SK-N-SH (cell line): ENCODE measurements around the gene CSRNP3. TPM values are rescaled to one million over a fixed set of nuclear protein-coding genes. Genes with fewer than 3 reads are reported as not detected.

ENCODE experiments used
- CTCF ChIA-PET: fragments of 300-600, 350-600 bp; formaldehyde crosslinking; extraction: SDS; loops from one replicate; lab custom pipeline; 2021; lab: Yijun Ruan, JAX
- POLR2A ChIA-PET: fragments of 350-600 bp; sonication (Branson Sonifier 250); formaldehyde crosslinking; extraction: SDS; loops from one replicate; lab custom pipeline; 2020; ENCODE audit warnings: antibody characterized with exemption, inconsistent platforms; lab: Yijun Ruan, JAX
- DNase-seq: peaks from one replicate; pipeline ENCODE4 v3.0.0; 2012
- H2AFZ ChIP-seq: fragments of 200-600 bp; sonication (generic); 2 replicates; pipeline ENCODE4 v1.8.1; 2016; ENCODE audit warnings: antibody characterized with exemption, mild to moderate bottlenecking, low read depth
- H3F3A ChIP-seq: fragments of 200-600 bp; sonication (generic); replicated peaks from 2 replicates; pipeline ENCODE3; 2016; ENCODE audit warnings: antibody characterized with exemption, mild to moderate bottlenecking; ENCODE audit not compliant: insufficient read depth
- H3K27ac ChIP-seq, 2 experiments: fragments of 200-500 bp in 1 of 2; fragments of 200-600 bp in 1 of 2; sonication (Bioruptor generic) in 1 of 2; sonication (generic), shearing (Covaris generic) in 1 of 2; 2 replicates each; pipeline versions ENCODE4 v1.5.1 to v1.6.1; 2014 to 2016; ENCODE audit warnings: low read depth in 2 of 2, inconsistent platforms in 1 of 2, low read length in 1 of 2, mild to moderate bottlenecking in 1 of 2, mixed read lengths in 1 of 2
- H3K27me3 ChIP-seq: fragments of 200-600 bp; sonication (generic), shearing (Covaris generic); 2 replicates; pipeline ENCODE4 v1.6.1; 2016; ENCODE audit warnings: mixed run types; ENCODE audit not compliant: insufficient read depth
- H3K36me3 ChIP-seq, 2 experiments: fragments of 200-500 bp in 1 of 2; fragments of 200-600 bp in 1 of 2; sonication (Bioruptor generic) in 1 of 2; sonication (generic) in 1 of 2; replicated peaks in 1 of 2; 2 replicates each; pipeline versions ENCODE3 to v1.5.1; 2014 to 2016; ENCODE audit warnings: low read length in 1 of 2, mild to moderate bottlenecking in 1 of 2; ENCODE audit not compliant: insufficient read depth in 2 of 2, control insufficient read depth in 1 of 2
- H3K4me1 ChIP-seq, 2 experiments: fragments of 200-500 bp in 1 of 2; fragments of 200-600 bp in 1 of 2; sonication (Bioruptor generic) in 1 of 2; sonication (generic), shearing (Covaris generic) in 1 of 2; 2 replicates each; pipeline versions ENCODE4 v1.5.1 to v1.6.1; 2014 to 2016; ENCODE audit warnings: low read depth in 1 of 2, low read length in 1 of 2, mixed run types in 1 of 2; ENCODE audit not compliant: insufficient read depth in 2 of 2, control insufficient read depth in 1 of 2
- H3K4me2 ChIP-seq: fragments of 200-600 bp; sonication (generic), shearing (Covaris generic); 2 replicates; pipeline ENCODE4 v1.6.1; 2017; ENCODE audit warnings: mixed run types
- H3K4me3 ChIP-seq, 2 experiments: fragments of 200-500 bp in 1 of 2; fragments of 200-600 bp in 1 of 2; sonication (Bioruptor generic) in 1 of 2; sonication (generic), shearing (Covaris generic) in 1 of 2; 2 replicates each; pipeline versions ENCODE4 v1.5.1 to v1.8.1; 2014 to 2016; ENCODE audit warnings: low read depth in 2 of 2, inconsistent platforms in 1 of 2, low read length in 1 of 2, mild to moderate bottlenecking in 1 of 2, mixed read lengths in 1 of 2, moderate library complexity in 1 of 2
- H3K79me2 ChIP-seq: fragments of 200-600 bp; sonication (generic); 2 replicates; pipeline ENCODE4 v1.8.1; 2017; ENCODE audit warnings: mild to moderate bottlenecking; ENCODE audit not compliant: insufficient read depth
- H3K9ac ChIP-seq: fragments of 200-600 bp; sonication (generic); 2 replicates; pipeline ENCODE4 v1.6.1; 2017; ENCODE audit warnings: mixed run types
- H3K9me2 ChIP-seq: fragments of 200-600 bp; sonication (generic); 2 replicates; pipeline ENCODE4 v1.6.1; 2017; ENCODE audit warnings: mixed run types
- H3K9me3 ChIP-seq: fragments of 200-600 bp; sonication (generic); 2 replicates; pipeline ENCODE4 v1.6.1; 2017; ENCODE audit warnings: mixed run types, mild to moderate bottlenecking, moderate library complexity
- H4K20me1 ChIP-seq: fragments of 200-600 bp; sonication (generic); 2 replicates; pipeline ENCODE4 v1.6.1; 2017; ENCODE audit warnings: mild to moderate bottlenecking, mixed run types; ENCODE audit not compliant: insufficient read depth
- CHD2 ChIP-seq: fragments of 150-350 bp; IDR thresholded peaks from 2 replicates; pipeline ENCODE4 v1.6.1; 2018; ENCODE audit warnings: low read length; ENCODE audit not compliant: partially characterized antibody
- EP300 ChIP-seq, 2 experiments: IDR thresholded peaks; 2 replicates each; pipeline versions ENCODE4 v1.4.0 to v1.6.1; 2012; ENCODE audit warnings: borderline replicate concordance in 1 of 2, low read depth in 1 of 2, low read length in 1 of 2
- FOSL2 ChIP-seq: IDR thresholded peaks from 2 replicates; pipeline ENCODE4 v1.4.0; 2012; ENCODE audit warnings: low read depth, mild to moderate bottlenecking, moderate library complexity, borderline replicate concordance
- GABPA ChIP-seq: IDR thresholded peaks from 2 replicates; pipeline ENCODE4 v1.4.0; 2012; ENCODE audit warnings: low read depth, mild to moderate bottlenecking
- GATA2 ChIP-seq: sonication (generic); formaldehyde crosslinking; IDR thresholded peaks from 2 replicates; pipeline ENCODE4 v1.5.0; 2020; ENCODE audit warnings: mild to moderate bottlenecking, missing genetic modification reagents
- JUND ChIP-seq: IDR thresholded peaks from 2 replicates; pipeline ENCODE4 v1.4.0; 2012
- MAX ChIP-seq: IDR thresholded peaks from 2 replicates; pipeline ENCODE4 v1.4.0; 2012; ENCODE audit warnings: low read depth
- NFIC ChIP-seq: IDR thresholded peaks from 2 replicates; pipeline ENCODE4 v1.4.0; 2012; ENCODE audit warnings: borderline replicate concordance
- NRF1 ChIP-seq: IDR thresholded peaks from 2 replicates; pipeline ENCODE4 v1.6.1; 2012; ENCODE audit warnings: low read depth, mild to moderate bottlenecking, low read length
- POLR2AphosphoS5 ChIP-seq: IDR thresholded peaks from 2 replicates; pipeline ENCODE4 v1.6.1; 2012; ENCODE audit warnings: low read depth, low read length
- RAD21 ChIP-seq: IDR thresholded peaks from 2 replicates; pipeline ENCODE4 v1.6.1; 2012; ENCODE audit warnings: mild to moderate bottlenecking, low read length
- TAF1 ChIP-seq: IDR thresholded peaks from 2 replicates; pipeline ENCODE4 v1.6.1; 2012; ENCODE audit warnings: low read depth, mild to moderate bottlenecking, low read length, moderate library complexity, borderline replicate concordance
- TCF12 ChIP-seq: IDR thresholded peaks from 2 replicates; pipeline ENCODE4 v1.4.0; 2012
- TEAD4 ChIP-seq: IDR thresholded peaks from 2 replicates; pipeline ENCODE4 v1.4.0; 2012; ENCODE audit warnings: mild to moderate bottlenecking, borderline replicate concordance; ENCODE audit not compliant: insufficient read depth
- WGBS: methylation state at CpG from one replicate; pipeline ENCODE4 v1.1.6; 2017; ENCODE audit warnings: low lambda C conversion rate; 5-methylcytosine and 5-hydroxymethylcytosine counted together
- polyA plus RNA-seq, 3 experiments: library from polyadenylated mRNA; depleted of rRNA; stranded (reverse); fragments of >200 nt; gene quantifications; 2 replicates each; pipeline ENCODE4 v1.2.3, GENCODE V29; 2012
- TF ChIP-seq, protein P1 (sequence below): IDR thresholded peaks from 2 replicates; pipeline ENCODE4 v1.4.0; 2012; ENCODE audit warnings: low read depth, borderline replicate concordance
- TF ChIP-seq, protein P2 (sequence below): IDR thresholded peaks from 2 replicates; pipeline ENCODE4; 2012
- TF ChIP-seq, protein P3 (sequence below): fragments of 200-600 bp; sonication (generic); IDR thresholded peaks from 2 replicates; pipeline ENCODE4 v1.6.1; 2017; ENCODE audit warnings: antibody characterized with exemption, mild to moderate bottlenecking, moderate library complexity

Gene CSRNP3
- polyA plus RNA-seq, 1 of the 3 experiments (the other 2 are of a cell fraction) = 1.0 TPM

DNA sequence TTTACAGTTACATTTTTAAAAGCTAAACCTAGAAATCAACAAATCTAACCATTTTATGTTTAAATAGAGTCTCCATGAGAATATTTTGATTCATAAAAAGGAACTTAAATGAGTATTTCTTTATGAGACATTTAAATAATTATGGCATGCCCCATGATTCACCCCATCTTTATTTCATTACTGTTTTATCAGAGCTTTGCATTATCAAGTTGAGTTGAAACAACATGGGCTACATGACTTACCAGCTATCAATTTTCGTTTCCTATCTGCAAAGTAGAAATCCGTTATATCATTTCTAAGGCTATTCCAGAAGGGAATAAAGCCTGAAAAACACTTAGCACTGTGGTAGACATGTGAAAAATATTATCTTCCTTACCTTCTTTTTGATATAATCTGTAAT is 163.1 kb downstream of the CSRNP3 start:
- H2AFZ ChIP-seq = peak overlapping the region; percentile 43; the same call in 1 of the 2 replicates
- no peak overlapping the region for H3K9ac ChIP-seq
- H4K20me1 ChIP-seq = no peaks in the 10 kb centered on the region
- no peak overlapping the region; the same call in 1 of the 2 replicates for H3K4me2 ChIP-seq
- 29% methylated on average over 2 of the region's 2 CpGs for WGBS
- no peaks in the 10 kb centered on the region for H3K9me3 ChIP-seq
- no peaks in the 10 kb centered on the region for H3K36me3 ChIP-seq
- H3K27me3 ChIP-seq = no peaks in the 10 kb centered on the region
- H3K4me1 ChIP-seq = peaks cover 29 to 44% of the 10 kb centered on the region in 2 experiments
- POLR2A ChIA-PET = no interaction called here
- H3F3A ChIP-seq = peaks cover 6% of the 10 kb centered on the region
- peak; percentile 38; the same call in 1 of the 2 replicates for TF ChIP-seq TCF12
- no peak for TF ChIP-seq TAF1
- peak; percentile 82 for TF ChIP-seq GATA2 (CRISPR knock-in tag)
- TF ChIP-seq, protein P1, sequence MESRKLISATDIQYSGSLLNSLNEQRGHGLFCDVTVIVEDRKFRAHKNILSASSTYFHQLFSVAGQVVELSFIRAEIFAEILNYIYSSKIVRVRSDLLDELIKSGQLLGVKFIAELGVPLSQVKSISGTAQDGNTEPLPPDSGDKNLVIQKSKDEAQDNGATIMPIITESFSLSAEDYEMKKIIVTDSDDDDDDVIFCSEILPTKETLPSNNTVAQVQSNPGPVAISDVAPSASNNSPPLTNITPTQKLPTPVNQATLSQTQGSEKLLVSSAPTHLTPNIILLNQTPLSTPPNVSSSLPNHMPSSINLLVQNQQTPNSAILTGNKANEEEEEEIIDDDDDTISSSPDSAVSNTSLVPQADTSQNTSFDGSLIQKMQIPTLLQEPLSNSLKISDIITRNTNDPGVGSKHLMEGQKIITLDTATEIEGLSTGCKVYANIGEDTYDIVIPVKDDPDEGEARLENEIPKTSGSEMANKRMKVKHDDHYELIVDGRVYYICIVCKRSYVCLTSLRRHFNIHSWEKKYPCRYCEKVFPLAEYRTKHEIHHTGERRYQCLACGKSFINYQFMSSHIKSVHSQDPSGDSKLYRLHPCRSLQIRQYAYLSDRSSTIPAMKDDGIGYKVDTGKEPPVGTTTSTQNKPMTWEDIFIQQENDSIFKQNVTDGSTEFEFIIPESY = no peak
- TF ChIP-seq RAD21 = no peak
- 0 out of 2 replicates have a peak, but pooled peaks have one; percentile 14 for TF ChIP-seq JUND
- TF ChIP-seq CHD2 = peak; percentile 34
- TF ChIP-seq EP300 (IDR thresholded peaks at IDR 0.05; ENCODE audit: borderline replicate concordance in 1 of 2, low read depth in 1 of 2, low read length in 1 of 2) = peak in 1 of 2 experiments; percentile 88; a peak in 2 of 4 replicates
- TF ChIP-seq, protein P2, sequence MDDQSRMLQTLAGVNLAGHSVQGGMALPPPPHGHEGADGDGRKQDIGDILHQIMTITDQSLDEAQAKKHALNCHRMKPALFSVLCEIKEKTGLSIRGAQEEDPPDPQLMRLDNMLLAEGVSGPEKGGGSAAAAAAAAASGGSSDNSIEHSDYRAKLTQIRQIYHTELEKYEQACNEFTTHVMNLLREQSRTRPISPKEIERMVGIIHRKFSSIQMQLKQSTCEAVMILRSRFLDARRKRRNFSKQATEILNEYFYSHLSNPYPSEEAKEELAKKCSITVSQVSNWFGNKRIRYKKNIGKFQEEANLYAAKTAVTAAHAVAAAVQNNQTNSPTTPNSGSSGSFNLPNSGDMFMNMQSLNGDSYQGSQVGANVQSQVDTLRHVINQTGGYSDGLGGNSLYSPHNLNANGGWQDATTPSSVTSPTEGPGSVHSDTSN = no peak; the same call in 1 of the 2 replicates
- peak; percentile 19 for DNase-seq
- H3K27ac ChIP-seq = peak overlapping the region; percentile 7 to 68; a peak in 3 of 4 replicates
- H3K9me2 ChIP-seq = no peaks in the 10 kb centered on the region
- H3K79me2 ChIP-seq = no peaks in the 10 kb centered on the region
- H3K4me3 ChIP-seq = no peak overlapping the region
- CTCF ChIA-PET = interaction anchor here (0.6 to 1.6 kb wide), 7 partner anchors 9 to 678 kb away, joined by 3 to 5 read pairs (median 3); no protein-coding TSS in a partner anchor

GRCh38 chr2:165633431-165633830 is 163.9 kb downstream of the CSRNP3 start:
- H3K27ac ChIP-seq = peak overlapping the region in 1 of 2 experiments; percentile 68; a peak in 2 of 4 replicates
- no peaks in the 10 kb centered on the region for H3K9me2 ChIP-seq
- no peaks in the 10 kb centered on the region for H3K36me3 ChIP-seq
- H3F3A ChIP-seq = peaks cover 6% of the 10 kb centered on the region
- peaks cover 29 to 46% of the 10 kb centered on the region in 2 experiments for H3K4me1 ChIP-seq
- no peaks in the 10 kb centered on the region for H4K20me1 ChIP-seq
- 86% methylated on average over 3 of the region's 3 CpGs for WGBS
- H3K79me2 ChIP-seq = no peaks in the 10 kb centered on the region
- CTCF ChIA-PET = interaction anchor here (1.0 to 1.6 kb wide), 3 partner anchors 16 to 241 kb away, joined by 3 to 4 read pairs (median 4); no protein-coding TSS in a partner anchor
- no peak overlapping the region for H3K9ac ChIP-seq
- no peaks in the 10 kb centered on the region for H3K9me3 ChIP-seq
- H2AFZ ChIP-seq = no peak overlapping the region
- H3K4me2 ChIP-seq = no peak overlapping the region
- no peaks in the 10 kb centered on the region for H3K27me3 ChIP-seq
- POLR2A ChIA-PET = no interaction called here
- DNase-seq = no peak
- no peak overlapping the region for H3K4me3 ChIP-seq
- no peak for TF ChIP-seq FOSL2
- TF ChIP-seq NFIC = no peak
- TF ChIP-seq RAD21 = no peak
- no peak for TF ChIP-seq POLR2AphosphoS5
- no peak for TF ChIP-seq GABPA
- no peak for TF ChIP-seq MAX
- no peak for TF ChIP-seq TEAD4
- TF ChIP-seq NRF1 = no peak
- no peak for TF ChIP-seq EP300 (IDR thresholded peaks at IDR 0.05; ENCODE audit: borderline replicate concordance in 1 of 2, low read depth in 1 of 2, low read length in 1 of 2)
- TF ChIP-seq, protein P3, sequence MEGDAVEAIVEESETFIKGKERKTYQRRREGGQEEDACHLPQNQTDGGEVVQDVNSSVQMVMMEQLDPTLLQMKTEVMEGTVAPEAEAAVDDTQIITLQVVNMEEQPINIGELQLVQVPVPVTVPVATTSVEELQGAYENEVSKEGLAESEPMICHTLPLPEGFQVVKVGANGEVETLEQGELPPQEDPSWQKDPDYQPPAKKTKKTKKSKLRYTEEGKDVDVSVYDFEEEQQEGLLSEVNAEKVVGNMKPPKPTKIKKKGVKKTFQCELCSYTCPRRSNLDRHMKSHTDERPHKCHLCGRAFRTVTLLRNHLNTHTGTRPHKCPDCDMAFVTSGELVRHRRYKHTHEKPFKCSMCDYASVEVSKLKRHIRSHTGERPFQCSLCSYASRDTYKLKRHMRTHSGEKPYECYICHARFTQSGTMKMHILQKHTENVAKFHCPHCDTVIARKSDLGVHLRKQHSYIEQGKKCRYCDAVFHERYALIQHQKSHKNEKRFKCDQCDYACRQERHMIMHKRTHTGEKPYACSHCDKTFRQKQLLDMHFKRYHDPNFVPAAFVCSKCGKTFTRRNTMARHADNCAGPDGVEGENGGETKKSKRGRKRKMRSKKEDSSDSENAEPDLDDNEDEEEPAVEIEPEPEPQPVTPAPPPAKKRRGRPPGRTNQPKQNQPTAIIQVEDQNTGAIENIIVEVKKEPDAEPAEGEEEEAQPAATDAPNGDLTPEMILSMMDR = no peak
- TF ChIP-seq, protein P2 = no peak
